Thyroid gland (tissue), 4 donors: ENCODE results near the gene ANO9. TPM values are rescaled to one million over a fixed set of nuclear protein-coding genes. Genes with fewer than 3 reads are reported as not detected.

Experiments
- DNase-seq, 2 donors: peaks; one replicate each; pipeline ENCODE4 v3.0.0-alpha.2; 2019
- H3K27ac ChIP-seq, 3 donors: fragments of 200-600 bp; sonication (generic); 1 replicate in 2 of 3; 2 replicates in 1 of 3; pipeline ENCODE4 v1.5.1; 2016 to 2019; ENCODE audit warnings: mild to moderate bottlenecking in 1 of 3, moderate library complexity in 1 of 3
- H3K27me3 ChIP-seq: fragments of 200-600 bp; sonication (generic); one replicate; pipeline ENCODE4 v1.5.1; 2019
- H3K36me3 ChIP-seq, 2 donors: fragments of 200-600 bp; sonication (generic); one replicate each; pipeline ENCODE4 v1.5.1; 2016 to 2019
- H3K4me1 ChIP-seq, 2 donors: fragments of 200-600 bp; sonication (generic); one replicate each; pipeline ENCODE4 v1.5.1; 2017 to 2019
- H3K4me3 ChIP-seq, 3 donors: fragments of 200-600 bp; sonication (generic); replicated peaks in 1 of 3; 1 replicate in 2 of 3; 2 replicates in 1 of 3; pipeline ENCODE4 v1.5.1; 2016; ENCODE audit warnings: mild to moderate bottlenecking in 1 of 3
- H3K9me3 ChIP-seq: fragments of 200-600 bp; sonication (generic); one replicate; pipeline ENCODE4 v1.5.1; 2017
- POLR2A ChIP-seq, 2 donors: fragments of 450-650 bp; IDR thresholded peaks; one replicate each; pipeline ENCODE4 v1.6.1; 2017; ENCODE audit warnings: antibody characterized with exemption in 2 of 2, mild to moderate bottlenecking in 2 of 2, moderate library complexity in 1 of 2
- WGBS, 2 donors: methylation state at CpG; one replicate each; pipeline ENCODE4 v1.1.5; 2017; 5-methylcytosine and 5-hydroxymethylcytosine counted together
- intact Hi-C: fragments of 100-400 bp; cut with DNase I; formaldehyde crosslinking; loops from one replicate; pipeline ENCODE4 v1.15.1; 2023
- total RNA-seq, 4 donors: library from RNA; depleted of rRNA; stranded (reverse); fragments of >200 nt; gene quantifications; one replicate each; pipeline ENCODE4 v1.2.3, GENCODE V29; 2016
- TF ChIP-seq, protein P1 (sequence below), 6 experiments: fragments of 200-600 bp in 3 of 6; fragments of 450-650 bp in 3 of 6; sonication (generic) in 3 of 6; IDR thresholded peaks; one replicate each; pipeline ENCODE4 v1.5.1; 2016 to 2019; ENCODE audit warnings: antibody characterized with exemption in 6 of 6, mild to moderate bottlenecking in 2 of 6, inconsistent platforms in 1 of 6, moderate library complexity in 1 of 6

ANO9 gene
- total RNA-seq, 4 donors from 2014 or later, result 3.7 to 6.4 (median 4.7) TPM

DNA sequence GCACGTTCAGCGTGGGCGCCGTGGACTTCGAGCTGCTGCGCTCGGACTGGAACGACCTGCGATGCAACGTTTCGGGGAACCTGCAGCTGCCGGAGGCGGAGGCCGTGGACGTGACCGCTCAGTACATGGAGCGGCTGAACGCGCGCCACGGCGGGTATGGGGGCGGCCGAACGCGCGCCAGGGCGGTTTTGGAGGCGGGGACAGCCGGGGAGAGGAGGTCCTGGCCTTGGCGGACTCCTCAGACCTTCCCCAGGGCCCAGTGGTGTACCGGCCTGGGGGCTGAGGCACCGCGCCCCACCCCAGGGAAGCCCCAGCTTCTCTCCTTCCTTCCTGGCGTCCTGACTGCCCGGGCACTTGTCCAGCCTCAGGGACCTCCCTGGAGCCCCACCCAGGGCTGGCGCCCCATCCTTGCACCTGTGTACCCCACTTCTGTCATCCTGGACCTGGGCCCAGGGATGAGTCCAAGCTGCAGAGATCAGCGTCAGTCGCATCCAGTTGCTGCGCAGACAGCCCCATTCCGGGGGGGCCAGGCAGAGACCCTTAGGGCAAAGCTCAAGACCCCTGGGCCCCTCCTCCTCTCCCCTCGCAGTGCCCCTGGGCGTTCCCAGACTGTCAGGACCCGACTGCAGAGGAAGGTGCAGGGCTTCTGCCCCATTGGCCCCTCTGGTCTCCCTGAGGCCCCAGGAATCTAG is 64.5 kb downstream of the ANO9 start:
- Histone ChIP-seq H3K4me3 (no peak overlapping the region), H3K4me1 (no peaks in the 10 kb centered on the region), H3K27ac (no peak overlapping the region), H3K27me3 (no peaks in the 10 kb centered on the region), H3K36me3 (no peaks in the 10 kb centered on the region), H3K9me3 (no peaks in the 10 kb centered on the region)
- TF ChIP-seq, protein P1, sequence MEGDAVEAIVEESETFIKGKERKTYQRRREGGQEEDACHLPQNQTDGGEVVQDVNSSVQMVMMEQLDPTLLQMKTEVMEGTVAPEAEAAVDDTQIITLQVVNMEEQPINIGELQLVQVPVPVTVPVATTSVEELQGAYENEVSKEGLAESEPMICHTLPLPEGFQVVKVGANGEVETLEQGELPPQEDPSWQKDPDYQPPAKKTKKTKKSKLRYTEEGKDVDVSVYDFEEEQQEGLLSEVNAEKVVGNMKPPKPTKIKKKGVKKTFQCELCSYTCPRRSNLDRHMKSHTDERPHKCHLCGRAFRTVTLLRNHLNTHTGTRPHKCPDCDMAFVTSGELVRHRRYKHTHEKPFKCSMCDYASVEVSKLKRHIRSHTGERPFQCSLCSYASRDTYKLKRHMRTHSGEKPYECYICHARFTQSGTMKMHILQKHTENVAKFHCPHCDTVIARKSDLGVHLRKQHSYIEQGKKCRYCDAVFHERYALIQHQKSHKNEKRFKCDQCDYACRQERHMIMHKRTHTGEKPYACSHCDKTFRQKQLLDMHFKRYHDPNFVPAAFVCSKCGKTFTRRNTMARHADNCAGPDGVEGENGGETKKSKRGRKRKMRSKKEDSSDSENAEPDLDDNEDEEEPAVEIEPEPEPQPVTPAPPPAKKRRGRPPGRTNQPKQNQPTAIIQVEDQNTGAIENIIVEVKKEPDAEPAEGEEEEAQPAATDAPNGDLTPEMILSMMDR (IDR thresholded peaks at IDR 0.05), result no peak
- TF ChIP-seq POLR2A (IDR thresholded peaks at IDR 0.05), result no peak
- WGBS, 2 donors, result 87 to 91% methylated on average over 3 to 43 of the region's 44 CpGs
- DNase-seq, result no peak
- intact Hi-C loops, result no loop called here

DNA sequence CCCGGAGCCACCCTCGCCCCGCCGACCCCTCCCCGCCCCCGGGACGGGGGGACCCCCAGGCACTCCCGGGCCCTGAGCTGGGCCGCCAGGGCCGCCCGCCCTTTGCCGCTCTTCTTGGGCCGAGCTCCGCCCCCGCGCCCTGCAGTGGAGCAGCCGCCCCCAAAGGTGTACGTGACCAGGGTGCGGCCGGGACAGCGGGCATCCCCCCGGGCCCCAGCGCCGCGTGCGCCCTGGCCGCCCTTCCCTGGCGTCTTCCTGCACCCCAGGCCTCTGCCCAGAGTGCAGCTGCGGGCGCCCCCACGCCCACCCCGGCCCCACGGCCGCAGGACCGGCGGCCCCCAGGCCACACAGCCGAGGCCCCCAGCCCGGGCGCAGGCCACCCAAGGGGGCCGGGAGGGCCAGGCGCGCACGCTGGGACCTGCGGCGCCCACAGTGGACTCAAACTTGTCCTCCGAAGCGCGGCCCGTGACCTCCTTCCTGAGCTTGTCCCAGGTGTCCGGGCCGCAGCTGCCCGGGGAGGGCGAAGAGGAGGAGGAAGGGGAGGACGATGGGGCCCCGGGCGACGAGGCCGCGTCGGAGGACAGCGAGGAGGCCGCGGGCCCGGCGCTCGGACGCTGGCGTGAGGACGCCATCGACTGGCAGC is 65.2 kb downstream of the ANO9 start:
- no peak for DNase-seq
- H3K36me3 ChIP-seq, result no peaks in the 10 kb centered on the region
- no peak overlapping the region for H3K4me3 ChIP-seq
- no peaks in the 10 kb centered on the region for H3K9me3 ChIP-seq
- H3K27me3 ChIP-seq, result no peaks in the 10 kb centered on the region
- WGBS, 2 donors, result 93 to 97% methylated on average over 11 to 31 of the region's 70 CpGs
- H3K27ac ChIP-seq, result no peak overlapping the region
- no peak for TF ChIP-seq POLR2A (IDR thresholded peaks at IDR 0.05)
- TF ChIP-seq, protein P1 (IDR thresholded peaks at IDR 0.05), result no peak
- intact Hi-C loops, result no loop called here
- H3K4me1 ChIP-seq, result no peaks in the 10 kb centered on the region

DNA sequence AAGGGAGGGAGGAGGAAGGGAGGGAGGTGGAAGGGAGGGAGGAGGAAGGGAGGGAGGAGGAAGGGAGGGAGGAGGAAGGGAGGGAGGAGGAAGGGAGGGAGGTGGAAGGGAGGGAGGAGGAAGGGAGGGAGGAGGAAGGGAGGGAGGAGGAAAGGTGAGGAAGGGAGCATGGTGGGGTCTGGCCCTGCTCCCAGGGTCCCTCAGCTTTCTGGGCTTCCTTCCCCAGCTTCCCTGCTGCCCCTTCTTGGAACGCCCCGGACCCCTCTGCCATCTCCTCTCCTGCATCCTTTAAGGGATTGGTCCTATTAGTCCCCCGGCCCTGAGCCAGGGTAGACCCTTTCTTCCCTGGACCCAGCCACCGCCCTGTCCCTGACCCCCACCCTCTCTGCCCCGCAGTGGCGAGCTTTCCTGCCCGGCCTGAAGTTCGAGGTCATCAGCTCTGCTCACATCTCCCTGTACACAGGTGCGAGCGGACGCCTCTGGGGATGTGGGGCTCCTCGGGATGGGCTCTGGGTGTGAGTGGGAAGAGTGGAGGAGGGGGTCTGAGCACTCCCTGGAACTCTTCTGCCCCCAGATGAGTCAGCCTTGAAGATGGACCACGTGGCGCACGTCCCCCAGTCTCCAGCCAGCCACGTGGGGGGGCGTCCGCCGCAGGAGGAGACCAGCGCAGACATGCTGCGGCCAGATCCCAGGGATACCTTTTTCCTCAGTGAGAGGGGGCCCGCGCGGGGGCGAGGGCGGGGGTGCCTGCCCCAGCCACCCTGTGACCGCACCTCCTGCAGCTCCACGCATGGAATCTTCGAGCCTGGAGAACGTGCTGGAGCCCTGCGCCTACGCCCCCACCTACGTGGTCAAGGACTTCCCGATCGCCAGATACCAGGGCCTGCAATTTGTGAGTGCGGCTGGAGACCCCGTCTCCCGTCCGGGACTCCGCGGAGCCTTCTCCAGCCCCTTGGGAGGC is 66.5 kb downstream of the ANO9 start:
- 90 to 94% methylated on average over 36 of the region's 41 CpGs for WGBS, 2 donors
- Histone ChIP-seq H3K4me1 (no peaks in the 10 kb centered on the region), H3K27ac (no peak overlapping the region), H3K36me3 (no peaks in the 10 kb centered on the region), H3K27me3 (no peaks in the 10 kb centered on the region), H3K9me3 (no peaks in the 10 kb centered on the region), H3K4me3 (no peak overlapping the region)
- DNase-seq, result no peak
- TF ChIP-seq, protein P1 (IDR thresholded peaks at IDR 0.05), result no peak
- TF ChIP-seq POLR2A (IDR thresholded peaks at IDR 0.05), result no peak
- intact Hi-C loops, result no loop called here

DNA sequence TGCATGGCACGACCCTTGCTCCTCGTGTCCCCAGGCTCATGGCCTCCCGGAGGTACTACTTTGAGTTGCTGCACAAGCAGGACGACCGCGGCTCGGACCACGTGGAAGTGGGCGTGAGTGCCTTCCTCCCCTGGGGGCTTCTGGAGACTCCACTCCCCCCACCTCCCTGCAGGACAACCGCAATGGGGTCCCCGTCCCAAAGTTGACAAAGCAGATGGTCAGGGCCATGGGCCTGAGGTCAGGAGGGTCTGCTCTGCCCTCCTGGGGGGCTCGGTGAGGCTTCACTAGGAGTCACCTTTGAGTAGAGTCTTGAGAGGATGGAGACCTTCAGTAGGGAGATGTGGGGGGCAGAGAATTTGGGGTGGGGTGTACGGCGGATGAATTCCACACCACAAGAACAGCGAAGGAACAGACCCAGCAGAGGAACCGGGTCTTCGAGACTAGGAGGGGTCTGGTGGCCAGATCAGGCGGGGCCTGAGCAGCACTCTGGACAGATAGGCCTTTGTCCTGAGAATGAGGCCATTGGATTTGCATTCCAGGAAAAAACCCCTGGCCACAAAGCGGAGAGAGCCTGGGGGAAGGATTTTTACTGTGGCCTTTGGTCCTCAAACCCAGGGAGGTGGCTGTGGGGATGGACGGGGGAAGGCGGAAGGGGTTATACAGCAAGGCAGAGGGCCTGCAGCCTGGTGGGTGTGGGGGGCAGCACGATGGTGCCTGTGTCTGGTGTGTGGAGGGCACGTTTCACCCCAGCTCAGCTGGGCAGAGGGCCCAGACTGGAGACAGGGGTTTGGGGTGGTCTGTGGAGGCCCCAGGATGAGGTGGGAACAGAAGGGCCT is 67.9 kb downstream of the ANO9 start:
- no peak overlapping the region for H3K27ac ChIP-seq
- TF ChIP-seq, protein P1 (IDR thresholded peaks at IDR 0.05), result no peak
- TF ChIP-seq POLR2A (IDR thresholded peaks at IDR 0.05), result no peak

More for the DNA sequence above, 67.9 kb downstream of the ANO9 start:
- Histone ChIP-seq H3K36me3 (no peaks in the 10 kb centered on the region), H3K9me3 (no peaks in the 10 kb centered on the region), H3K4me1 (peaks cover 0 to under 1% of the 10 kb centered on the region in 2 donors), H3K27me3 (no peaks in the 10 kb centered on the region), H3K4me3 (no peak overlapping the region)
- DNase-seq, result no peak
- WGBS, 2 donors, result 86 to 93% methylated on average over 21 to 23 of the region's 23 CpGs
- intact Hi-C loops, result no loop called here
